Glomerular endothelial cell (primary cell): ENCODE data around the gene C9orf78. TPM values are rescaled to one million over a fixed set of nuclear protein-coding genes. Genes with fewer than 3 reads are reported as not detected.

Source experiments
- DNase-seq: peaks from one replicate; pipeline ENCODE4 v3.0.0-alpha.2; 2011; ENCODE audit warnings: low read depth, low spot score; ENCODE audit errors: extremely low read depth
- total RNA-seq: library from RNA; depleted of rRNA; stranded (reverse); fragments of >200 nt; gene quantifications from 2 replicates; pipeline ENCODE4 v1.2.3, GENCODE V29; 2015

Gene C9orf78
- total RNA-seq, 1 donor from 2014 or later, result 58.4 TPM

DNA sequence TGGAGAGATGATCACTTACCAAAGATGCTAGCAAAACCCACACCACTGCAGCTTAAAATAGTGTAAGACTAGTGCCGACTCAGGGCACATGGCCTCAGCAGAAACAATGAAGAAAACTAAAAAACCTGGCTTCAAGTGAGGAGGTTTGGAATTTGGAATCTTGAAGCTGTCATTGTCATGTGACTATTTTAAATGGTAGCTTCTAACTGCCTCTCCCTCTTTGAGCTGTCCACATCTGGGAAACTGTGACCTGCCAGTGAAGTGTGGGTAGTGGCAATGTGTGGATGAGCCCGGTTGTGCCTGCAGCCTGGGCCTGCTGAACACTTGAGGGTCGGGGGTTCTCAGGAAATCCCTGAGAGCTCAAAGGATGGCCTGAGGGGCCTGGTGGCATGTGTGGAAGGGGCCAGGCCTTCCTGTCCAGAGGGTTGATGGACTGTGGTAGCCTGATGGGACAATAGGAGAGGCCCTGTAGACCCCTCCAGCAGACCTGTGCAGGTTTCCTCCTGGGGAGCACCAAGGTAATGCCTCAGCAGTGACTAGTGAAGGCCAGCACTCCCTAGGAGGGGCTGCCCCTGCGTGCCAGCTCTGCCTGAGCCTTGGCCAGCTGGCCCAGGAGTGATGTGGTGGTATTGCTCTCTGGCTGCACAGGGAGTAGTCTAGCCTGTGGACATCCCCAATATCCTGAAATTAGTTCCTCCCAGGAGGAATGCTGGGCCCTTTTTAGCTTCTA lies 13.8 kb upstream of the C9orf78 start:
- DNase-seq, result no peak

DNA sequence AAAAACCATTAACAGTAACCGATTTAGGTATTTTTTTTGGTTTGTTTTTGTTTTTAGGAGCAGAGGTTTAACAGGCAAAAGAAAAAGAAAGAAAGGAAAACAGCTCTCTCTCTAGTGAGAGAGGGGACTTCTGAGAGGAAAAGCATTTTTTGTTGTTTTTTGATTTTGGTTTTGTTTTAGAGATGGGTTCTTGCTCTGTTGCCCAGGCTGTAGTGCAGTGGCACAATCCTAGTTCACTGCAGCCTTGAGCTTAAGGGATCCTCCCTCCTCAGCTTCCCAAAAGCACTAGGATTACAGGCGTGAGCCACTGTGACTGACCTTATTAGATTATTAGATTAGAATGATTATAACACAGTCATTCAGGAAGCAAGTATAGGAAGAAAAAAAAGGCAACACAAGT lies 10.3 kb upstream of the C9orf78 start:
- no peak for DNase-seq

DNA sequence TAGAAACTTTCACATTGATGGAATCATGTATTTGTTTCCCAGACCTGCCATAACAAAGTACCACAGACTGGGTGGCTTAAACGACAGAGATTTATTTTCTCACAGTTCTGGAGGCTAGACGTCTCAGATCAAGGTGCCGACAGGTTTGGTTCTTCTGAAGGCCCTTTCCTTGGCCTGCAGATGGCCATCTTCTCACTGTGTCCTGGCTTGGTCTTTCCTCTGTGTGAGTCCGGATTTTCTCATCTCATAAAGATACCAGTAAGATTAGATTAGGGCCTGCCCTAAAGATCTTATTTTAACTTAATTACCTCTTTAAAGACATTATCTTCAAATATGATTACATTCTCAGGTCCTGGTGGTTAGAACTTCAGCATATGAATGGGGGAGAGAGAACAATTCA lies 6.0 kb upstream of the C9orf78 start:
- no peak for DNase-seq

DNA sequence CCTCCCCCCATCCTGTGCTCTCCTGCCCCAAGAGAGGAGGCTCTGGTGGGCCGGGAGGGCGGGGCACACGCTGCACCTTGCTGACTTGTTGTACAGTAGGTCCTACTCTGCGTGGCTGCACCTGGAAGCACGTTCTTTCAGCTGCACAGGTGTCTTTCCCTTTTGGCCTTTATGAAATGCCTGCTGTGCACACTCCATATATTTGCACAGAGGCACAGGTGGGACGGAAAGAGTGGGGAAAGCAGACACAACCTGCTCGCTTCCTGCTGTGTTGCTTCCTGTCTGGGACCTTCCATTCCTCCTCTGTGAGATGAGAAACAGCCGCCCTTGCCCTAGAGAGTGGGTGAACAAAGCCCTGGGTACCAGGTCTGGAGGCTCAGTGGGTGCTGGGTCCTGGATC lies 5.0 kb upstream of the C9orf78 start:
- no peak for DNase-seq

DNA sequence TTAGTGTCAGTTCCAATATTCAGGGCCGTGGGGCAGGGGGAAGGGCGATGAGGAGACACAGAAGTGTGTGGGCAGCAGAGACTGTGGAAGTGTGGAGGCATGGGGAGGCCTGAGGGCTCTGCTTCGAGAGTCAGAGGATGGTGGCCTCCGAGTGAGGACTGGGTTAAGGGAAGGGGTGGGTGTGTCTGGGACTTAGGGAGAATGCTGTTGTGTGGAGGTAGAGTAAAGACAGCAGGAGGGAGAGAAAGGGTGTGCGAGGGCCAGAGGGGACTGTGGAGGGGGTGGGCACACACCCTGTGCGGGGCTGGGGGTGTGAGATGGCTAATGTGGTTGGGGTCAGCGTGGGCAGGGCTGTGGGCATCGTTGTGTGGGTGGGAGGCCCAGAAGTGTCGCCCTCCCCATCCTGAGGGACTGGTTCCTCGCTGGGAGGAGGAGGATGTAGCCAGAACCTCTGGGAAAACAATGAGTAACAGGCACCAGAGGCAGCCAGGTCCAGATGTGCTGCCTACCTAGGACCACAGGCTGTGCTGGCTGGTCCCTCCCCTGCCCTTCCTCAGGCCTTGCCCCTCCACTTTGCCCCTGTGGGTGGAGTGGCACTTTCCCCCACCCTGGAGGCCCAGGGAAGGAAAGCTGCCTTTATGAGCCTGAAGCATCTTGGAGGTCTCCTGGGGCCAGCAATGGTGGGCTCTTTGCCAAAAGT lies 4.4 kb upstream of the C9orf78 start:
- no peak for DNase-seq

DNA sequence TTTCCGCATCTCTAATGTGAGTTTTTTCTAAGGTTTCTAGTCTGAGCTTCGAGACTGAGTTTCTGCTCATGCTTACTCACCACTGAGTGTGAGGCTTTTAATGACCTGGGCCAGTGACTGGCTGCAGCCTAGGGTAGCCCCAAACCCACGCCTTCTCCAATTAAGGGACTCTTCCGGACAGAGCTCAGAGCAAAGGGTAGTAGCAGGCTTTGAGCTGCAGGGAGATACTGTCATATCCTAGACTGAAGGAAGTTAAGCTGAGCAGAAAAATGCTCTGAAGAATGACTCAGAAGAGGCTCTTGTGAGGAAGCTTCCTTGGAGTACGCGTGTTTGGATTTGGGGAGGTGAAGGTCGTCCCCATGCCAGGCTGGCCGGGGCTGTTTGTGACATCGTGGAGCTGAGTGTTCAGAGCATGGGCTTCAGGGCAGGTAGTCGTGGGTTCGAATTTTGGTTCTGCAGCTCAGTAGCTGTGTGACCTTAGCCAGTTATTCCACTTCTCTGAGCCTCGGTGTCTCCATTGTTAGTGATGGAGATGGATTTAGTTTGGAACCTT lies 3.7 kb upstream of the C9orf78 start:
- no peak for DNase-seq

DNA sequence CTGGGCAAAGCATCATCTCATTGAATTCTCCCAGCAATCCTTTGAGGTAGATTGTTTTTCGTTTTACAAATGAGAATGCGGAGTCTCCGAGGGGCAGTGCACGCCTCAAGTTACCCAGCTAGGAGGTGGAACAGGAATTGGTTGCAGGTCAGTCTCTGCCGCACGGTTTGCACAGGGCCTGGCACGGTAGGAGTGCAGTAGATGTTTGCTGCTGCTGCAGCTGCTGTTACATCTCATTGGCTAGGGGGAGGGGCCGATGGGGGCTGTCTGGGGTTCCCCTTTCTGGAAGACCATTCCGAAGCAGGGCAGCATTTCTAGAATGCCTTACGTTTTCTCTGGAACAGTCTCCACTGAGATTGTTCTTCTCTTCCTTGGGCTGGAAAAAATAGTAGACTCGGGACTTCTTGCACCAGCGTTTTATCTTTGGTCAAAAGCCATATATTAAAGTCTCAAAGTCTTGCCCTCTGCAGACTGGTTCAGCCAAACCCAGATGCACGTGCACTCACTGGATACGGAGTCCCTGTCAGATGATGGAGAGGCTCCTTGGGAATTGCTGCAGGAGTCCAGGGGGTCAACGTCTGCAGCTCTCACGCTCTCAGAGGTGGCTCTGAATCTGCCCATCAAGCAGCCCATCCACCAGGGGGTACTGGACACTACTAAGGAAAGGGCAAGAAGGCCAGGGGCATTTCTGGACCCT lies 1.4 kb upstream of the C9orf78 start:
- no peak for DNase-seq

DNA sequence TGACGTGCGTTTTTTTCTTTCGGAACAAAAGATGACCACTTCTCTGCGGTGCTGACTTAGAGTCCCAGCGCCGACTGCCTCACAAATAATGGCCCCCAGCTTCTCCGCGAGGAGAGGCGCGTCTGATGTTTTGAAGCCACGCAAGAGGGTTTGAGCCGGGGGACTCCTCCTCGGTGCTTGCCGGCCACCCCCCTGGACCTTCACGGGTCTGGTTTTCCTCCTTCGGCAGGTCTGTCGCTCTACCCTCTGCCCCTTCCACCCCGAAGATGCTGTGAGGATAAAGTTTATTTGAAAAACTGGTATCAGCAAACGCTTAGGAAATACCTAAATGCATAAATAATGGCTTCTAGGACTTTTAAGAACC lies 767 bp upstream of the C9orf78 start:
- no peak for DNase-seq

DNA sequence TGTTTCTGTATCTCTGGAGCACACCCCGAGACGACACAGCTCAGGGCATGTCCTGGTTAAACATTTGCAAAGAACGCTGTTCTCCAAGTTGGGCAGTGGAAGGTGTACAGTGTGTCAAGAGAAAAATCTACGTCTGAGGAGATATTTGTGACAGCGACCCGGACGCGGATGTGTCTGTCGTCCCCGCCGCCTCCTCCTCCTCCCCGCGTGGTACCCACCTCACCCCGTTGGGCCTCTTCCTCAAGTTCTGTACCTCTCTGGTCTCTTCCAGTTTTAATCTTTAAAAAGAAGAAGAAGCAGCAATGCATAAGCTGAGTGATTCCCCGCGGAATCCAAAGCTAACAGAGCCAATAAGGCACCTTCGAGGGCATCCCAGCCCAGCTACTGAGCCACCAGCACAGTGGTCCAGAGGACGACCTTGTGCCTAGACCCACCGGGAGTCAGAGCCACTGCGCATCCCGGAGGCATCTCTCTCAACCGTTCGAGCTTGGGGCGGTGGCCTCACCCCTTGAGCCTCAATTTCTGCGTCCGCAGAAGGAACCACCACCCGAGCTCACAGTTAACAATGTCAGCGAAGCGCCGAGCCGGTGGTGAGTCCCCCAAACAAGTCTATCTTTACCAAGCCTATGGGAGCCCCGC lies 467 bp downstream of the C9orf78 start:
- DNase-seq, result no peak

DNA sequence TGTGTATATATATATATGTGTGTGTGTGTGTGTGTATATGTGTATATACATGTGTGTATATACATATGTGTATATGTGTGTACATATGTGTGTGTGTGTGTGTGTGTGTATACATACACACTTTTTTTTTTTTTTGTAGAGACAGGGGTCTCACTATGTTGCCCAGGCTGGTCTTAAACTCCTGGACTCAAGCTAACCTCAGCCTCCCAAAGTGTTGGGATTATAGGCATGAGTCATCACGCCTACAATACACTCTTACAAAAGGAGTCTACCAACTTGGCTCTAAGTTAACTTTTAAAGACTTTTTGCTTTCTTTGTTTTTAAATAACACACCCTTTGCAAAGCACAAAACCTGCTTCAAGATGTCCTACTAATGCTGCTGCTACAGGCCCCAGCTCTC lies 2.1 kb downstream of the C9orf78 start:
- DNase-seq, result no peak

DNA sequence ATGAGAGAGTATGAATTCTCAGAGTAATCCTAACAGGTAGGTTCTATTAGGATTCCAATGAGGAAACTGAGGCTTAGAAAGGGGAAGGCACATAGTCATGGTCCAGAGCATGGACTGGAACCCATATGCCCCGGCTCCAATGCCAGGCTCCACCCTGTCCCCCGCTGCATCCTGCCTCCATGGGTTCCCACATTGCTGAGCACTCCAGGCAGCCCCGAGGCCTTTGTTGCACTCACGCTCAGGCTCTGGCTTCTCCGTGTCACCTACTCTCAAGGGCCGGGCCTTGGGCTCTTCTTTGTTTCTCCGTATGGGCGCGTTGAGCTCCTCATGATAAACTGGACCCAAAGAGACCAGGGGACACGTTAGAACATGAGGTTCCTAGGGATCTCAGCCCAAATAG lies 6.1 kb downstream of the C9orf78 start:
- DNase-seq, result no peak

DNA sequence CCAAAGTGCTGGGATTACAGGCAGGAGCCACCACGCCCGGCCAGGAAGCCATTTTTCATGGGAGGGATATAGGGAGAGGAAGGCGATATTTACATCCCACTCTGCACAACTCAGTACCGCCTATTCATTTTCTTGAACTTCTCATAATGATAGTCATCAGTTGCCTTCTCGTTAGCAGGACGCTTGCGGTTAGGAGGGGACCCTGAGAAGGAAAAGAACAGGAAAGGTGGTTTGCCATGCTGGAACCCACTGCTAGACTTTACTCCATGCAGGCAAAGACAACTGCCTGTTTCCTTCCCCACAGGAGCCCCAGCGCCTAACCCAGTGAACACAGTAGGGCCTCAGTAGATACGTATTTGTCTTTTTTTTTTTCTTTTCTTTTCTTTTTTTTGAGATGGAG lies 7.0 kb downstream of the C9orf78 start:
- DNase-seq, result no peak

DNA sequence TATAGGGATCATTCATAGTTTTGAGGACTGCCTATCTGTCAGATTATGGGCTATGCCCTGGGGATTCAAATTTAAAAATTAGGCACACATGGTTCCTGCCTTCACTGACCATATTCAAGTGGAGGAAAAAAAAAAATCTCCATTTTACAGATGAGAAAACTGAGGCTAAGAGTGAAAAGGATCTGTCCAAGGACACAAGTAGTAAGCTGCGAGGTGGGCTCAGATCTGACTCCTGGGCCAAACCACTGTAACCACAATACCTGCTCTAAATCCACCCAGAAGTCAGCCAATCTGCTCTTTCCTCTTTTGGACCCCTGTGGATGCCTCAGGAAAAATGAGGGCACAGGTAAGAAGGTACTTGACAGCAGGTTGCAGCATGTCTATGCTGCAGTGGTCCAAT lies 8.3 kb downstream of the C9orf78 start:
- no peak for DNase-seq

DNA sequence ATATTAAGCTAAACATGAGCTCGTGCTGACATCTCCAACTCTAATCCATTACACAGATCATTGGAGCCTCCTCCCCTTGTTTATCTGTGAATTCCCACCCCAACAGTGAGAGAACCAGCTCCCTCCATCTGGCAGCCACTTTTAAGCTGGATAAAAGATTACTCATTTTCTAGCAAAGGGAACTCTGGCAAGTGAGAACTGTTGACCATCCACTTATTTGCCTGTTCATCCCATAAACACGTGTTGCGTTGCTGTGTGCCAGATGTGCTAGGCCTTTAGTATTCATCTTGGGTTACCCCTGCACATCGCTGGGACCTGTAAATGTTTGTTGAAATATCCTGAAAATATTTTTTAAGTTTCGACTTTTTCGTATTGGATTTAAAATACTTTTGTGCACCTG lies 8.7 kb downstream of the C9orf78 start:
- DNase-seq, result no peak

DNA sequence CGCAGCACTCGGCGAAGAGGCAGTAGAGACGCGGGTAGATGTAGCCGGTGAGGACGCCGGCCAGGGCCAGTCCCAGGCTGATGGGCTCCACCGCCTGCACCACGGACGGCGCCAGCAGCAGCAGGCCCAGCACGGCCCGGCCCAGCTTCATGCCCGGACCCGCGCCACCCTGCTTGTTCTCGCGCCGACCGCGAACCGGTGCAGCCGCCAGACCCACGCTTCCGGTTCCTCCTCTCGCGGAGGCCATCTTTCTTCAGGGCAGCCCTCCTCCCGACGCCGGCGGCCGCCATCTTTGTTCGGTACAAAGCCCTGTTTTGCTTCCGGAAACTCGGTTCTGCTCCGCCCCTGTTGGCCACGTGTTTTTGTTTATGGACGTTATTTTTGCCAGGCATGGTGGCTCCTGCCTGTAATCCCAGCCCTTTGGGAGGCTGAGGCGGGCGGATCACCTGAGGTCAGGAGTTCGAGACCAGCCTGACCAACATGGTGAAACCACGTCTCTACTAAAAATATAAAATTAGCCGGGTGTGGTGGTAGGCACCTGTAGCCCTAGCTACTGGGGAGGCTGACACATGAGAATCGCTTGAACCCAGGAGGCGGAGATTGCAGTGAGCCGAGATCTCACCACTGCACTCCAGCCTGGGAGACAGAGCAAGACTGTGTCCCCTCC lies 11.0 kb downstream of the C9orf78 start, which contains the start of gene TOR1A:
Gene TOR1A, minus strand, starts transcription at position 202 of the 667 bp plus-strand sequence. Its CDS starts 51 bp downstream, at position 151.
- DNase-seq, result no peak

DNA sequence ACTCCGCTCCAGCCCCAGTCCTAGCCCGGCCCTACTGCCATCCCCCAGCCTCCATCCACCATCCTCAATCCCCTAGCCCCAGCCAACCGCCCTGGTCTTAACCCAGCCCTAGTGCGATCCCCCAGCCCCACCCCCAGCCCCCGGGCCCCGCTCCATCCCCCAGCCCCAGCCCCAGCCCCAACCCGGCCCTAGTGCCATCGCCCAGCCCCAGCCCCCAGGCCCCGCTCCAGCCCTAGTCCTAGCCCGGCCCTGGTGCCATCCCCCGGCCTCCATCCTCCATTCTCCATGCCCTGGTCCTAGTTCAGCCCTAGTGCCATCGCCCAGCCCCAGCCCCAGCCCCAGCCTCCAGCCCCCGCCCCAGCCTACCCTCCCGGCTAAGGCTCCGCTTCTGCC lies 11.5 kb downstream of the C9orf78 start:
- no peak for DNase-seq

DNA sequence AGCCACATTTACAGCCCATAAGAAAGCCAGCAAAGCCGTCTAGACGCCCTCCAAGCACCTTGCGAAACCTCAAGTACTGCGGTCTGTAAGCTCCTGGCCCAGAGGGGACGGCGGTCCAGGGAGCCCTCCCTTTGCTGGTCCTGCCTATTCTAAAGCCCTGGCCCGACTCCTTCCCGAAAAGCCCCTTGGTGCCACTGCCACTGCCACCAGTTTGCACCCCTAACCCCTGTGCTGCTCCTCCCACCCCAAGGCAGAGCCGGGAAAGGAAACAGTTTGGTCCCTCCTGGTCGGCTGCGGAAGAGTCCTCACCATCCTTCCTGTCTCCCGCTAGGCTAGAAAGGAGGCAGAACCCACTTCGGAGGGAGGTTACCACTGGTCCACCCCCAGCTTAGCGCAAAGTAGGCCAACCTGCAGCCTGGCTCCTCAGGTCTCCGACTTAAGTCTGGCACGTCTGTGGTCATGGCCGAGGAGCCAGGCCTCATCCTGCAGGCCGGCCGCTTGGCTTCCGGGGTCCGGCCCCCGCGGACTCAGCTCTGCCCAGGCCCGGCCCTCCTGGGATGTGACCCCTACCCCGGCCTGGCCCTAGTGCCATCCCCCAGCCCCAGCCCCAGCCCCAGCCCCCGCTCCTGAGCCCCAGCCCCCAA lies 12.1 kb downstream of the C9orf78 start:
- DNase-seq, result no peak

DNA sequence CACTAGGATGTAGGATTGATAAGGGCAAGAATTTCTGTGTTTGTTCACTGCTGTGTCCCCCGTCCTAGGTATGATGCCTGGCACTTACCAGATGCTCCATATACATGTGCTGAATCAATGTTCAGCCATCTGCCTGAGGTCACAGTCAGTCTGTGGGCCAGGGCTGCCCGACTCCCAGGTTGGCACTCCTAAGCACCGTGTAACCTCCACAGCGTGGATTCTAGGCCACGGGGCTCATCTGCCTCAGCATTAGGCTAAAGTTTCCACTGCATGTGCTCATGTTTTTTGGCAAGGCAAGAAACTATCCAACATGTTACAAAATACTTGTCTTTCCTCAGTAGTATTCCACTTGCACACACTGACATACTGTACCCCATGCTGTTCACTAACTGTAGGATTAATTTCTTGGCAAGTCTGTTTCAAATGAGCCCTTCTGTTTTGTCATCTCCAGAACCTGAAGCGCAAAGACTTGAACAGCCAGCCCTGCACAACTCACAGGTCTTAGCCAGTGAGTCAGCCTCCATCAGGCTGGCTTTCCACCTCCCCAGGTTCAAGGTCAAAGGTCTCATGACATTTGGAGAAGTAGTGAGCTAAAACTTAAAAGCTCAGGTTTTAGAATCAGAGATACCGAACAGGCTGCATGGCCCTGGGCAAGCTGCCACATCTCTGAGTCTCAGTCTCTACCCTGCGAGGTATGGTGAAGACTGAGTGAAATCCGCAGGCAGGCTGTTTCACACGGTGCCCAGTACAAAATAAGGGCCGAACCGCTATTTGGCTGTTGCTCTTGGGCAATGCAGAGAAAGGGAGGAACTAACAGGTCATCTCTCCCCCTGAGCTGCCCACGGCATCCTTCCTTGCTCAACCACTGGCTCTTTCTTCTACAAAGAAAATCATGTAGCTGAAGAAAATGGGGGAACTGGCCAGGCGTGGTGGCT lies 18.3 kb downstream of the C9orf78 start:
- no peak for DNase-seq

DNA sequence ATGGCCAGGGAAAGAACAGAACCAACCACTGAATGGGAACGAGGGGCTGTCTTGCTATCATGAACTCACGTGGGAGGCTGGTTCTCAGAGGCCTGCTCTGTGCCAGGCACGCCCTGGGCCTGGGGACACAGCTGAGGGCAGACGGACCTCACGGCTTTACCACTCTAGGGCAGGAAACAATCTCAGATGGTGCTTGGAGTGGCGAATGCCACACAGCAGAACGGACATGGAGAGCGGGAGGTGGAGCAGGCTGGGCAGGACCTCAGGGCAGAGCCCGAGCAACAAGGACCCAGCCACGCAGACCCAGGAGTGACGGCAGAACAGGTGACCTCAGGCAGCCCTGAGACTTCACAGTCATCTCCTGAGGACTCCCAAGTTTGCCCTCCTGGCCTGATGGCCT lies 19.8 kb downstream of the C9orf78 start:
- no peak for DNase-seq
